GM12892 (cell line): ENCODE data around the gene SERBP1.
"Not testable (repeated sequence)": the region's sequence is repeated elsewhere in the genome, so short reads cannot be mapped to it uniquely, and the experiment has no call there.

Experiments
- POLR2A ChIP-seq: IDR thresholded peaks from 2 replicates; pipeline ENCODE4 v1.6.1; 2011; ENCODE audit warnings: low read depth, low read length, control low read depth
- POLR2AphosphoS5 ChIP-seq: IDR thresholded peaks from 2 replicates; pipeline ENCODE4 v1.6.1; 2011; ENCODE audit warnings: low read depth, low read length, control low read depth

GRCh38 chr1:67413101-67413500 is 17.1 kb downstream of the SERBP1 start:
- TF ChIP-seq POLR2AphosphoS5, POLR2A: not testable (repeated sequence)
